ENCODE results near the gene BCR.

The BCR gene

DNA sequence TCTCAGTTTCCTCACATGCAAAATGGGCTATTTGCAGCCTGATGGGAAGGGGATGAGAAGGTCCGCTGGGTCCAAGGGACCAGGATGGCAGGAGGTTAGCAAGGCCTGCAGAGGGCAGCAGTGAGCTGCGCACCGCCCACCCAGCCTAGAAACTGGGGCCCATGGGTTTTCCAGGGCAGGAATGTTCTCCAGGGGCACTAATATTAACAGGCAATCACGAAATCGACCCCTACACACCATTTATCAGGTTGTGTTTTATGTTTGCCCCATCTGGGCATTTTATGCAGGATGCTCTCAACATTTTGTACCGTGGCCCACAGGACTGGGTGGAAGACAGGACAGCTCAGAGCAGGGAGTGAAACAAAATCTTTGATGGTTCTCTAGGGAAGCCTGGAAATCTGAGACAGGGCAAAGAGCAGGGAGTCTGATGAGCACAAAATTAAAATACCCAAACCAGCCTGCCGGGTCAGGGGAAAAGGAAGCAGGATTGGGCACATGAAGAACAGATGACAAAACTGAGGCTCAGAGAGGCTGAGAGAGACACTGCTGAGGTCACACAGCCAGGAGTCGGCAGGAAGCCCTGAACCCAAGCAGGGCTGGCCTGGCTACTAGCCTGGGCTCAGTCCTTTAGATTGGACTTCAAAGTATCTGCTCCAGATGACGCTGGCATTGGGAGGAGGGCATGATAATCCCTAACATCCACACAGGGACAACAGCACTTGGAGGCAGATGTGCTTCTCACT, 1.6 kb upstream of the BCR start:
- DNase-seq: peak; percentile 71

DNA sequence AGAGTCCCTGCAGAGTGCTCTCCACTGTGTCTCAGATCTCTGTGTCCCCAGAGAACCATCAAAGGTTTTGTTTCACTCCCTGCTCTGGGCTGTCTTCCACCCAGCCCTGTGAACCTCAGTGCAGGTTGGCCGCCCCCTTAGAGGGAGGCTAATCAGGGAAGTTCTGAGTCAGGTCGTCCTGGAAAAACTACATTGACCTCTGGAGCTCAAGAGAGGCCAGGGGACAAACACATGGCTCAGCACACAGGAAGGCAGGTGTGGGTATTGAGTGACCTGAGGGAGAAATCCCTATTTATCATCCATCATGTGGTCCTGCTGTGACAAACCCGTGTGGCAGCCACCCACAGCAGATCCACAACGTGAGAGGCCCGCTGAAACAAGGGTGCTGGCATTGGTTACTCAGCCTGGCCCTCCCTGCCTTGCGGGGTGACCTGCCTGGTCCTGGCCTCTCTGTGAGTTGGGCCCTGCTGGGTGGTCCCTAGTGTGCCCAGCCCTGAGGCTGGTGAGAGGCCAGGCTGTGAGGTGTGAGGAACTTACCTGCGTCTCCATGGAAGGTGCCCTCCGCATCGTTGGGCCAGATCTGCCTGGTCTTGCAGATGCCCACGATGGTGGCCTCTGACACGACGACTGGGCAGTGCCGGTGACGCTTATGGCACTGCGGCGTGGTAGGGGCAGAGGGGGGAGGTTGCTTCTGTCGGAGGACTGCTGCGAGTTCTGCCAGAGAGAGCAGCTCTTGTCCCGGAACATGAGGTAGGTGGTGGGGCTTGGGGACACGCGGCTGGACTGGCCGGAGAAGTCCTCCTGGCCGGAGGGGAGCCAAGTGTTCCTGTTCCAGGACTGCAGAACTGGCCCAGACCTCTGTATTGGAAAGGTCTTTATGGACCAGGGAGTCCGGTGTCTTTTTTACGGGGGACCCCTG, 669 bp upstream of the BCR start:
- DNase-seq: peak; percentile 34

- DNase-seq: peak; percentile 42
Observed at GRCh38 chr22:23180893-23181720, 798 bp downstream of the BCR start.

DNA sequence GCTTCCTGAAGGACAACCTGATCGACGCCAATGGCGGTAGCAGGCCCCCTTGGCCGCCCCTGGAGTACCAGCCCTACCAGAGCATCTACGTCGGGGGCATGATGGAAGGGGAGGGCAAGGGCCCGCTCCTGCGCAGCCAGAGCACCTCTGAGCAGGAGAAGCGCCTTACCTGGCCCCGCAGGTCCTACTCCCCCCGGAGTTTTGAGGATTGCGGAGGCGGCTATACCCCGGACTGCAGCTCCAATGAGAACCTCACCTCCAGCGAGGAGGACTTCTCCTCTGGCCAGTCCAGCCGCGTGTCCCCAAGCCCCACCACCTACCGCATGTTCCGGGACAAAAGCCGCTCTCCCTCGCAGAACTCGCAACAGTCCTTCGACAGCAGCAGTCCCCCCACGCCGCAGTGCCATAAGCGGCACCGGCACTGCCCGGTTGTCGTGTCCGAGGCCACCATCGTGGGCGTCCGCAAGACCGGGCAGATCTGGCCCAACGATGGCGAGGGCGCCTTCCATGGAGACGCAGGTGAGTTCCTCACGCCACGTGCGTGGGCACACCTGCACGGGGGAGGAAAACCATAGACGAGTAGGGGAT, 1.5 kb downstream of the BCR start:
- peak; percentile 19 for DNase-seq

DNA sequence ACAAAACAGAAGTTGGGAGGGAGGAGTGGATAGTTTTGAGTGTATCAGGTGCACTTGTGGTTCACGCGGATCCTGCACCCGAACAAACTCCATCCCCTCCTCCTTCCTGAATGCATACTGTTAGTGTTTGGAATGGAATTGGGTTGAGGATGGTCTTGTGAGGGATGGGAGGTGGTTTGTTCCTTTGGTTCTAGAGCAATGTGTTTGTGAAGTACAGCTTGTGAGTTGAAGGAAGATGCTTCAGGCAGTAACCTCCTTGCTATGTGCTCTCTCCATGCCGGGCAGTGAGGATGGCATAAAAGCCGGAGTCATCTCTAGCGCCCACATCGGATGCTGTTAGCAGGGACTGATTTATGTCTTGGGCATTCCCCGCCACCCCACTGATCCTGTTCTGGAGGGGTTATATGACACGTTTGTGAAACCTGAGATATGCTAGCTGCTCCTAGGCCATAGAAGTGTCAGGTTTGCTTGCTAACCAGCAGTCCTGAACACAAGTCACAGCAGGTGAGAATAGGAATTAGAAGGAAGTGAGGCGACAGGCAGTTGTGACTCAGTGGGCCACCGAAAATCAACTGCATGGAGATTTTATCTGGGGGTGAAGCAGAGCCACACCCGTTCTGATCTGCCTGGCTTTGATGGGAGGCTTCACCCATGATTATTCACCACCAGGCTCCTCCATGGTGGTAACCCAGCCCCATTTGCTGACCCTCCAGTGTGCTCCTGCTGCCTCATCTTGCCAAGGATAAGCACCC, 2.2 kb downstream of the BCR start:
- peak; percentile 85 for DNase-seq

GRCh38 chr22:23183061-23183698, 2.9 kb downstream of the BCR start:
- peak; percentile 8 for DNase-seq

- DNase-seq: no peak
Observed at GRCh38 chr22:23184100-23184763, 3.9 kb downstream of the BCR start.

- no peak for DNase-seq
Observed at GRCh38 chr22:23184764-23185113, 4.4 kb downstream of the BCR start.

DNA sequence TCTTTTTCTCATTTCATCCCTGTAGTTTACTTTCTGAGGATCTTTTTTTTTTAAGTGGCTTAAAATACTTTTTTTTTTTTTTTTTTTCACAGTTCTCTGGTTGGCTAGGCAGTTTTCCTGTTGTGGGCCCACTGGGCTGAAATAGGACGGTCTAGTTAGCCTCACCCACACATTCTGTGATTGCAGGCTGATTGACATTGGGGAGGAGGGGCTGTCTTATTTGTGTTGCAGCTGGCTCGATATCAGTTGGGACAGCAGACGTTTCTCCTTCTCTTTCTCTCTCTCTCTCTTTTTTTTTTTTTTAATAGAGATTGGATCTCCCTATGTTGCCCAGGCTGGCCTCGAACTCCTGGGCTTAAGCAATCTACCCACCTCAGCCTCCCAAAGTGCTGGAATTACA, 6.9 kb downstream of the BCR start:
- DNase-seq: no peak

DNA sequence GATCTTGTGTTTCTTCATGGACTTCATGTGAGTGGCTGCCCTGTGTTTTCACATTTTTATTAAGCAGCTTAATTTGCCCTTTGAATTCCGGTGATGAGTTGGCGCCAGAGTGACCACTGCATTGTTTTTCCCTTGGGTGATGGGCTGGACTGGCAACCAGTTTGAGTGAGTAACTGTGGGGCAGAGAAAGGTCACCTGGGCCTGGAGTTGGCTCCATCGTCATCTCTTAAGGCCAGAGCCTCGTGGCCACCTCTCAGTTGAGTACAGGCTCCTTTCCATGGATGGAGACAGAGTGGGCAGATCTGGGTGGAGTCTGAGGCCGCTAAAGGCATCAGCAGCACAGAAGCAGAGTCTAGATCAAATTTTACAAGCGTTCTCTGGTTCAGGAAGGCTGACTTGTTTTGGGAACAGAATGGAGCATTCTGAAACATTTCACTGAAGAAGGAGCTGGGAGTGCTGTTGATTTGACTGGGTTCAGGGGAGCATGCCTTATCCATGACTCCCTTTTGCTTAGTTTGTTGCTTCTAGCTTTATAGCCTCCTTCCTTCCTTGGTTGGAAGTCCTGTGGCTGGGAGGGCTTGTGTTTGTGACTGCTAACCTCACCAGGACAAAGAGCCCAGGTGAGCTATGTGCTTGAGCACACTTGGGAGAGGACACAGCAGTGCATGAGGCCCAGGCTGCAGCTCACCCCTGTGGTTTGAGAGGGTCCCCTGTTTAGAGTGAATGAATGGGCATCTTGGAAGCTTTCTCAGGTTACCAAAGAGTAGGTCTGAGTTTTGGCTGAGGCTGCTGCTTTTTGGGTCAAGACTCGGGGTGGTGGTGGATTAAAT, 7.8 kb downstream of the BCR start:
- no peak for DNase-seq

- no peak for DNase-seq
Observed at GRCh38 chr22:23190526-23190925, 10.2 kb downstream of the BCR start.

DNA sequence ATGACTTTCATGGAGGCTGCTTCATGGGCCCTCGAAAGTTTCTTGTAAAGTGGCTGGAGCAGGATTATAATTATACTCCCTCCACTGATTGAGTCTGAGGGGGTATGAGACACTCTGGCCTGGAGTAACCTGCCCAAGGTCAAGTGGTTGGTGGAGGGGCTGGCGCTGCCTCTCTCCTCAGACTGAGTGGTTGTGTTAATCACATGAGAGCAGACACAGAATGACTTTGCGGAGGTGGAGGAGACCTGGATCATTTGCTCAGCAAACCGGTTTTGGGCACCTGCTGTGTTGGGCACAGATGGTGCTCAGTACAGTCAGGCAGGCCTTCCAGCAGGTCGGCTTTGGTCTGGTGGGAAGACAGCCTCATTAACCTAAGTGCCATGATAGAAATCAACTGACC, 11.8 kb downstream of the BCR start:
- no peak for DNase-seq

DNA sequence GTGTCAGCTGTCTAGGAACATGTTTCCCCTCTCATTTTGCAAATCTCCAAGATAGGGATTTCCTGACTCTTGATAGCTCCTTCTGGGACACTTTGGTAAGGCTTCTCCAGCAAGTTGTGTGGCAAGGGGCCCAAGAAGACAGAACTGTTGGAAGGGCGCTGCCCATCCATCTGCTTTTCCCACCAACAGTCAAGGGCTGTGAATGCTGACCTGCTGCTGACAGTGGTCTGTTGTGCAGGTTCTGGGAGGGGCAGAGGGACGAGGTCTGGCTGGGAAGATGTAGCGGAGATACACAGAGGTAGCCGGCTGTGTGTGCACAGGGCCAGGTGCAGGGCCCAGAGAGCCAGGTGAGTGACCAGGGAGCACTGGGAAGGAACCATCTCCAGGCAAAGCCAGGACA, 12.2 kb downstream of the BCR start:
- DNase-seq: no peak

- no peak for DNase-seq
Observed at GRCh38 chr22:23193196-23193827, 13.0 kb downstream of the BCR start.

- no peak for DNase-seq
Observed at GRCh38 chr22:23193882-23194281, 13.6 kb downstream of the BCR start.

DNA sequence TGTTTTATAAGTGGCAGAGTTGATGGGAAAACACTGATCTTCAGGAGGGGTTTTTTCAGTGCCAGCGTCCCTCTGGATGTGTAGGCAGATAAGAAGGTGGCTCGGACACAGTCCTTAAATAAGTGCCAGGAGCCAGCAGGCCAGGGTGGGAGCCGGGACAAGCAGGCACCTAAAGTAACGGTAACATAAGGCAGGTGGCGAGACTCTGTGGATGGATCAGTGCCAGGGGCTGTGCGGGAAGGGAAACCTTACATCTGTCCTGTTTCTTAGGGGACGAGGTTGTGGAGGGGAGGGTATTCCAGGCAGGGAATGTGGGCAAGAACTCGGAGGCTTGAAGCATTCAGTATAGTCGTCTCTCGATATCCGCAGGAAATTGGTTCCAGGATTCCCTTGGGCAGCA, 15.9 kb downstream of the BCR start:
- DNase-seq: no peak

DNA sequence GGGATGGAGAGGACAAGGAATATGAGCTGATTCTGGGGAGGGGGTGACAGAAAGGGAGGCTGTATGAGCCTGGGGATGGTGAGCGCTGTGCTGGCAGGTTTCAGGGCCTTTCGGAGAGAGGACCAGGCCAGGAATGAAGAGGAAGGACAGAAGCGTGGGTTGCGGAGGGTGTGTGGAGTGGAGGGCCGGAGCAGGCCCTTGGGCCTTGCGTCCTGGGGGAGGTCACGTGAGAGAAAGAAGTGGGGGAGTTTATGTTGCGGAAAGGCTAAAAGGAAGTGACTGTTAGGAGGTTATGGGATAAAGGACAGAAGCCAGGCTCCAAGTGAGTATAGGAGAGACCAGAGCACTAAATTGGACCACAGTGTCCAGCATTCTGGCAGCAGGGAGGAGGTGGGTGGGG, 17.5 kb downstream of the BCR start:
- no peak for DNase-seq

GRCh38 chr22:23199159-23199558, 18.9 kb downstream of the BCR start:
- no peak for DNase-seq

GRCh38 chr22:23200898-23201297, 20.6 kb downstream of the BCR start:
- DNase-seq: no peak
